ENCODE measurements around the gene TIMM50.

DNA sequence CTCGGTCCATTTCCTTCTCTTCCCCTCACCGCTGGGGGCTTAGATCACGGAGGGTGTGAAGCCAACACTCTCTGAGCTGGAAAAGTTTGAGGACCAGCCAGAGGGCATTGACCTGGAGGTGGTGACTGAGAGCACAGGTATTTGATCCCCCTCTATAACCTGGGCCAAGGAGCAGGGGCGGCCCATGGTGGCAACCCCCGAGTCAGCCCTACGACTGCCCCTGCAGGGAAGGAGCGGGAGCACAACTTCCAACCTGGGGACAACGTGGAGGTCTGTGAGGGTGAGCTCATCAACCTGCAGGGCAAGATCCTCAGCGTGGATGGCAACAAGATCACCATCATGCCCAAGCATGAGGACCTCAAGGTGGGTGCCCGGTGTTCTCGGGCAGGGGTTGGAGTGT, 11.6 kb upstream of the TIMM50 start:
- TF ChIP-seq ZNF484 (CRISPR knock-in tag; IDR thresholded peaks at IDR 0.05; ENCODE audit: borderline replicate concordance, low read depth) (no peak), ZNF225 (CRISPR knock-in tag; IDR thresholded peaks at IDR 0.05) (no peak), DNMT3B (CRISPR knock-in tag; conservative IDR thresholded peaks at IDR 0.05) (no peak), KDM6A (CRISPR knock-in tag; IDR thresholded peaks at IDR 0.05; ENCODE audit: low read depth) (no peak), ERF (CRISPR knock-in tag; IDR thresholded peaks at IDR 0.05) (no peak), TARDBP (CRISPR knock-in tag; IDR thresholded peaks at IDR 0.05) (no peak), BHLHE40 (IDR thresholded peaks at IDR 0.05; ENCODE audit: low read length) (no peak), RFX5 (IDR thresholded peaks at IDR 0.05; ENCODE audit: low read depth, low read length) (no peak)
- TF ChIP-seq, protein P1, sequence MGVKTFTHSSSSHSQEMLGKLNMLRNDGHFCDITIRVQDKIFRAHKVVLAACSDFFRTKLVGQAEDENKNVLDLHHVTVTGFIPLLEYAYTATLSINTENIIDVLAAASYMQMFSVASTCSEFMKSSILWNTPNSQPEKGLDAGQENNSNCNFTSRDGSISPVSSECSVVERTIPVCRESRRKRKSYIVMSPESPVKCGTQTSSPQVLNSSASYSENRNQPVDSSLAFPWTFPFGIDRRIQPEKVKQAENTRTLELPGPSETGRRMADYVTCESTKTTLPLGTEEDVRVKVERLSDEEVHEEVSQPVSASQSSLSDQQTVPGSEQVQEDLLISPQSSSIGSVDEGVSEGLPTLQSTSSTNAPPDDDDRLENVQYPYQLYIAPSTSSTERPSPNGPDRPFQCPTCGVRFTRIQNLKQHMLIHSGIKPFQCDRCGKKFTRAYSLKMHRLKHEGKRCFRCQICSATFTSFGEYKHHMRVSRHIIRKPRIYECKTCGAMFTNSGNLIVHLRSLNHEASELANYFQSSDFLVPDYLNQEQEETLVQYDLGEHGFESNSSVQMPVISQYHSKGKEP (CRISPR knock-in tag; IDR thresholded peaks at IDR 0.05) = no peak
- TF ChIP-seq, protein P2, sequence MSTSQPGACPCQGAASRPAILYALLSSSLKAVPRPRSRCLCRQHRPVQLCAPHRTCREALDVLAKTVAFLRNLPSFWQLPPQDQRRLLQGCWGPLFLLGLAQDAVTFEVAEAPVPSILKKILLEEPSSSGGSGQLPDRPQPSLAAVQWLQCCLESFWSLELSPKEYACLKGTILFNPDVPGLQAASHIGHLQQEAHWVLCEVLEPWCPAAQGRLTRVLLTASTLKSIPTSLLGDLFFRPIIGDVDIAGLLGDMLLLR (CRISPR knock-in tag; IDR thresholded peaks at IDR 0.05) = no peak

Data from HepG2 (cell line).